ENCODE measurements around the gene PCDHA7. TPM values are rescaled to one million over a fixed set of nuclear protein-coding genes. Genes with fewer than 3 reads are reported as not detected.
A peak's percentile ranks its signal among the peaks of the same experiment; 100 is the strongest.

PCDHA7 gene
- total RNA-seq, 6 experiments from 2014 or later, result 0.09 to 0.26 (median 0.20) TPM

- no peak overlapping the region for H3K4me3 Mint-ChIP-seq
- H3K27me3 Mint-ChIP-seq (ENCODE audit: insufficient read depth), result no peaks in the 10 kb centered on the region
- TF ChIP-seq CTCF (IDR thresholded peaks at IDR 0.05), result no peak
- no peak for DNase-seq
- peaks cover 4% of the 10 kb centered on the region; the same call in 1 of the 2 replicates for H3K36me3 Mint-ChIP-seq (ENCODE audit: low read depth)
- peaks cover 26% of the 10 kb centered on the region for H3K9me3 Mint-ChIP-seq
- no peaks in the 10 kb centered on the region for H3K4me1 Mint-ChIP-seq (ENCODE audit: low read depth)
- no peak overlapping the region for H3K27ac Mint-ChIP-seq
These were observed 43.2 kb downstream of the PCDHA7 start for GRCh38 chr5:140877262-140877581.

- Mint-ChIP-seq H3K27ac (no peak within 1 kb of the TSS), H3K9me3 (peaks cover 17% of the 10 kb centered on the region), H3K36me3 (ENCODE audit: low read depth) (peaks cover 4% of the 10 kb centered on the region; the same call in 1 of the 2 replicates), H3K27me3 (ENCODE audit: insufficient read depth) (no peaks in the 10 kb centered on the region), H3K4me1 (ENCODE audit: low read depth) (no peaks in the 10 kb centered on the region), H3K4me3 (no peak within 1 kb of the TSS)
- no peak for DNase-seq
- TF ChIP-seq CTCF (IDR thresholded peaks at IDR 0.05), result no peak
These were observed 48.0 kb downstream of the PCDHA7 start, which contains the start of gene PCDHA13 for GRCh38 chr5:140881889-140882590. Gene PCDHA13 (plus strand): TSS chr5:140882124. CDS start chr5:140882269, 145 bp downstream.

- Mint-ChIP-seq H3K9me3 (peaks cover 20% of the 10 kb centered on the region), H3K27ac (no peak overlapping the region), H3K27me3 (ENCODE audit: insufficient read depth) (no peaks in the 10 kb centered on the region), H3K36me3 (ENCODE audit: low read depth) (peaks cover 4% of the 10 kb centered on the region; the same call in 1 of the 2 replicates), H3K4me3 (no peak overlapping the region), H3K4me1 (ENCODE audit: low read depth) (no peaks in the 10 kb centered on the region)
- DNase-seq, result no peak
- 0 out of 2 replicates have a peak, but pooled peaks have one; percentile 6 for TF ChIP-seq CTCF (IDR thresholded peaks at IDR 0.05)
These were observed 48.5 kb downstream of the PCDHA7 start for GRCh38 chr5:140882591-140882899.

- TF ChIP-seq CTCF (IDR thresholded peaks at IDR 0.05), result no peak
- H3K4me3 Mint-ChIP-seq, result no peak overlapping the region
- peaks cover 4% of the 10 kb centered on the region; the same call in 1 of the 2 replicates for H3K36me3 Mint-ChIP-seq (ENCODE audit: low read depth)
- no peak for DNase-seq
- no peak overlapping the region for H3K27ac Mint-ChIP-seq
- H3K4me1 Mint-ChIP-seq (ENCODE audit: low read depth), result no peaks in the 10 kb centered on the region
- no peaks in the 10 kb centered on the region for H3K27me3 Mint-ChIP-seq (ENCODE audit: insufficient read depth)
- H3K9me3 Mint-ChIP-seq, result peaks cover 24% of the 10 kb centered on the region
These were observed 49.3 kb downstream of the PCDHA7 start for GRCh38 chr5:140883373-140883772.

- no peak overlapping the region for H3K27ac Mint-ChIP-seq
- no peaks in the 10 kb centered on the region for H3K27me3 Mint-ChIP-seq (ENCODE audit: insufficient read depth)
- peaks cover 4% of the 10 kb centered on the region; the same call in 1 of the 2 replicates for H3K36me3 Mint-ChIP-seq (ENCODE audit: low read depth)
- peaks cover 24% of the 10 kb centered on the region for H3K9me3 Mint-ChIP-seq
- no peak overlapping the region for H3K4me3 Mint-ChIP-seq
- TF ChIP-seq CTCF (IDR thresholded peaks at IDR 0.05), result no peak
- DNase-seq, result no peak
- no peaks in the 10 kb centered on the region for H3K4me1 Mint-ChIP-seq (ENCODE audit: low read depth)
These were observed 50.0 kb downstream of the PCDHA7 start for GRCh38 chr5:140883927-140884697.

Other genes with a start within 250 kb of the PCDHA7 start
- 1 to 10 TPM in 5 of 6 experiments, under 1 TPM in 1; 0.84 to 1.9 (median 1.3) TPM for gene CD14, start 201.1 kb upstream of the PCDHA7 start, total RNA-seq (2021; fragmentation: NEBNext Ultra II Directional; extraction: Animal tissue kit (Norgen Biotek cat#: 25700))
- gene TMCO6, start 194.8 kb upstream of the PCDHA7 start, total RNA-seq (2021; fragmentation: NEBNext Ultra II Directional; extraction: Animal tissue kit (Norgen Biotek cat#: 25700)), result 1 to 10 TPM; 3.6 to 7.2 (median 6.1) TPM
- 10 to 100 TPM; 60.5 to 73.9 (median 67.0) TPM for gene NDUFA2, start 186.6 kb upstream of the PCDHA7 start, total RNA-seq (2021; fragmentation: NEBNext Ultra II Directional; extraction: Animal tissue kit (Norgen Biotek cat#: 25700))
- 100 to 1,000 TPM in 4 of 6 experiments, 10 to 100 TPM in 2; 83.3 to 116 (median 109) TPM for gene IK, start 186.4 kb upstream of the PCDHA7 start, total RNA-seq (2021; fragmentation: NEBNext Ultra II Directional; extraction: Animal tissue kit (Norgen Biotek cat#: 25700))
- 10 to 100 TPM; 23.7 to 28.3 (median 25.8) TPM for gene WDR55, start 169.4 kb upstream of the PCDHA7 start, total RNA-seq (2021; fragmentation: NEBNext Ultra II Directional; extraction: Animal tissue kit (Norgen Biotek cat#: 25700))
- under 1 TPM; 0.26 to 0.59 (median 0.41) TPM for gene DND1, start 160.7 kb upstream of the PCDHA7 start, total RNA-seq (2021; fragmentation: NEBNext Ultra II Directional; extraction: Animal tissue kit (Norgen Biotek cat#: 25700))
- gene HARS1, start 142.9 kb upstream of the PCDHA7 start, total RNA-seq (2021; fragmentation: NEBNext Ultra II Directional; extraction: Animal tissue kit (Norgen Biotek cat#: 25700)), result 100 to 1,000 TPM in 1 of 6 experiments, 10 to 100 TPM in 5; 89.1 to 102 (median 96.8) TPM
- 10 to 100 TPM; 22.1 to 23.5 (median 22.9) TPM for gene HARS2, start 142.8 kb upstream of the PCDHA7 start, total RNA-seq (2021; fragmentation: NEBNext Ultra II Directional; extraction: Animal tissue kit (Norgen Biotek cat#: 25700))
- gene ZMAT2, start 133.8 kb upstream of the PCDHA7 start, total RNA-seq (2021; fragmentation: NEBNext Ultra II Directional; extraction: Animal tissue kit (Norgen Biotek cat#: 25700)), result 10 to 100 TPM; 59.1 to 68.5 (median 63.8) TPM
- under 1 TPM; 0.09 to 0.22 (median 0.14) TPM for gene PCDHA1, start 48.1 kb upstream of the PCDHA7 start, total RNA-seq (2021; fragmentation: NEBNext Ultra II Directional; extraction: Animal tissue kit (Norgen Biotek cat#: 25700))
- gene PCDHA2, start 39.4 kb upstream of the PCDHA7 start, total RNA-seq (2021; fragmentation: NEBNext Ultra II Directional; extraction: Animal tissue kit (Norgen Biotek cat#: 25700)), result under 1 TPM in 1 of 6 experiments, not detected in 5; 0.13 TPM
- under 1 TPM in 1 of 6 experiments, not detected in 5; 0.05 TPM for gene PCDHA3, start 33.2 kb upstream of the PCDHA7 start, total RNA-seq (2021; fragmentation: NEBNext Ultra II Directional; extraction: Animal tissue kit (Norgen Biotek cat#: 25700))
- gene PCDHA4, start 27.2 kb upstream of the PCDHA7 start, total RNA-seq (2021; fragmentation: NEBNext Ultra II Directional; extraction: Animal tissue kit (Norgen Biotek cat#: 25700)), result under 1 TPM in 1 of 6 experiments, not detected in 5; 0.05 TPM
- not detected for gene PCDHA5, start 12.7 kb upstream of the PCDHA7 start, total RNA-seq (2021; fragmentation: NEBNext Ultra II Directional; extraction: Animal tissue kit (Norgen Biotek cat#: 25700))
- gene PCDHA6, start 6.3 kb upstream of the PCDHA7 start, total RNA-seq (2021; fragmentation: NEBNext Ultra II Directional; extraction: Animal tissue kit (Norgen Biotek cat#: 25700)), result under 1 TPM in 3 of 6 experiments, not detected in 3; 0.07 to 0.09 (median 0.08) TPM
- under 1 TPM in 2 of 6 experiments, not detected in 4; 0.05 to 0.12 TPM for gene PCDHA8, start 6.9 kb downstream of the PCDHA7 start, total RNA-seq (2021; fragmentation: NEBNext Ultra II Directional; extraction: Animal tissue kit (Norgen Biotek cat#: 25700))
- under 1 TPM in 1 of 6 experiments, not detected in 5; 0.03 TPM for gene PCDHA9, start 14.1 kb downstream of the PCDHA7 start, total RNA-seq (2021; fragmentation: NEBNext Ultra II Directional; extraction: Animal tissue kit (Norgen Biotek cat#: 25700))
- gene PCDHA10, start 21.6 kb downstream of the PCDHA7 start, total RNA-seq (2021; fragmentation: NEBNext Ultra II Directional; extraction: Animal tissue kit (Norgen Biotek cat#: 25700)), result not detected
- under 1 TPM in 4 of 6 experiments, not detected in 2; 0.07 to 0.14 (median 0.11) TPM for gene PCDHA11, start 34.7 kb downstream of the PCDHA7 start, total RNA-seq (2021; fragmentation: NEBNext Ultra II Directional; extraction: Animal tissue kit (Norgen Biotek cat#: 25700))
- gene PCDHA12, start 41.0 kb downstream of the PCDHA7 start, total RNA-seq (2021; fragmentation: NEBNext Ultra II Directional; extraction: Animal tissue kit (Norgen Biotek cat#: 25700)), result under 1 TPM in 5 of 6 experiments, not detected in 1; 0.09 to 0.34 (median 0.20) TPM
- not detected for gene PCDHA13, start 47.9 kb downstream of the PCDHA7 start, total RNA-seq (2021; fragmentation: NEBNext Ultra II Directional; extraction: Animal tissue kit (Norgen Biotek cat#: 25700))
- not detected for gene PCDHAC1, start 92.0 kb downstream of the PCDHA7 start, total RNA-seq (2021; fragmentation: NEBNext Ultra II Directional; extraction: Animal tissue kit (Norgen Biotek cat#: 25700))
- gene PCDHAC2, start 132.2 kb downstream of the PCDHA7 start, total RNA-seq (2021; fragmentation: NEBNext Ultra II Directional; extraction: Animal tissue kit (Norgen Biotek cat#: 25700)), result not detected
- gene PCDHB1, start 217.1 kb downstream of the PCDHA7 start, total RNA-seq (2021; fragmentation: NEBNext Ultra II Directional; extraction: Animal tissue kit (Norgen Biotek cat#: 25700)), result not detected